CD4-positive, CD25-positive, alpha-beta regulatory T cell (primary cell): ENCODE data around the gene CYP4X1. TPM values are rescaled to one million over a fixed set of nuclear protein-coding genes. Genes with fewer than 3 reads are reported as not detected.
"Not testable (repeated sequence)": the region's sequence is repeated elsewhere in the genome, so short reads cannot be mapped to it uniquely, and the experiment has no call there.

Experiments used
- ATAC-seq, 2 donors: fragments of 150-1000 bp; cut with Tn5 transposase; one replicate each; pipeline ENCODE4 v1.10.0; 2021; ENCODE audit warnings: low read depth in 2 of 2, moderate number of reproducible peaks in 2 of 2, moderate library complexity in 1 of 2
- DNase-seq, 3 donors: peaks; one replicate each; pipeline versions ENCODE4 v3.0.0 to v3.0.0-alpha.2; 2012 to 2022; ENCODE audit warnings: mixed read lengths in 1 of 3
- H3K27ac ChIP-seq: one replicate; pipeline ENCODE4 v1.7.0; 2013; ENCODE audit warnings: mild to moderate bottlenecking, low read length; ENCODE audit not compliant: insufficient read depth, poor library complexity, severe bottlenecking
- H3K27me3 ChIP-seq: one replicate; pipeline ENCODE4 v1.7.0; 2013; ENCODE audit warnings: low read length; ENCODE audit not compliant: control insufficient read depth, insufficient read depth
- H3K36me3 ChIP-seq: one replicate; pipeline ENCODE4 v1.7.0; 2013; ENCODE audit warnings: mild to moderate bottlenecking, low read length, moderate library complexity; ENCODE audit not compliant: control insufficient read depth, insufficient read depth
- H3K4me1 ChIP-seq: 2 replicates; pipeline ENCODE4 v1.7.0; 2013; ENCODE audit warnings: mild to moderate bottlenecking, low read length; ENCODE audit not compliant: insufficient read depth, control insufficient read depth, poor library complexity, severe bottlenecking
- H3K4me3 ChIP-seq: one replicate; pipeline ENCODE4 v1.7.0; 2013; ENCODE audit warnings: low read depth, mild to moderate bottlenecking, low read length, moderate library complexity
- H3K9me3 ChIP-seq, 2 experiments: 1 replicate in 1 of 2; 2 replicates in 1 of 2; pipeline ENCODE4 v1.7.0; 2013; ENCODE audit warnings: low read length in 2 of 2, mild to moderate bottlenecking in 1 of 2, moderate library complexity in 1 of 2; ENCODE audit not compliant: control insufficient read depth in 2 of 2
- H3K27ac Mint-ChIP-seq, 3 donors: one replicate each; pipeline ENCODE4 v1.8.0; 2020 to 2022; ENCODE audit warnings: mild to moderate bottlenecking in 3 of 3, mixed read lengths in 3 of 3, moderate library complexity in 2 of 3
- H3K27me3 Mint-ChIP-seq: one replicate; pipeline ENCODE4 v1.8.0; 2022; ENCODE audit warnings: mild to moderate bottlenecking, mixed read lengths
- H3K36me3 Mint-ChIP-seq: one replicate; pipeline ENCODE4 v1.8.0; 2020; ENCODE audit warnings: mixed read lengths
- H3K4me1 Mint-ChIP-seq, 4 donors: one replicate each; pipeline ENCODE4 v1.8.0; 2020 to 2022; ENCODE audit warnings: mixed read lengths in 4 of 4, mild to moderate bottlenecking in 1 of 4
- H3K4me3 Mint-ChIP-seq, 4 donors: one replicate each; pipeline ENCODE4 v1.8.0; 2020 to 2022; ENCODE audit warnings: mild to moderate bottlenecking in 4 of 4, mixed read lengths in 4 of 4, moderate library complexity in 3 of 4
- H3K9me3 Mint-ChIP-seq, 7 donors: one replicate each; pipeline ENCODE4 v1.8.0; 2020 to 2022; ENCODE audit warnings: mixed read lengths in 7 of 7, mild to moderate bottlenecking in 3 of 7, moderate library complexity in 2 of 7
- polyA plus RNA-seq, 4 donors: library from polyadenylated mRNA; unstranded; fragments of 300-500 nt; fragmentation: Illumina TruSeq; gene quantifications; one replicate each; pipeline ENCODE4 v1.2.3, GENCODE V29; 2021
- total RNA-seq: library from RNA; stranded (reverse); gene quantifications from one replicate; pipeline ENCODE4 v1.2.3, GENCODE V29; 2022

The CYP4X1 gene
- total and polyA plus RNA-seq, 5 donors from 2014 or later, result not detected

DNA sequence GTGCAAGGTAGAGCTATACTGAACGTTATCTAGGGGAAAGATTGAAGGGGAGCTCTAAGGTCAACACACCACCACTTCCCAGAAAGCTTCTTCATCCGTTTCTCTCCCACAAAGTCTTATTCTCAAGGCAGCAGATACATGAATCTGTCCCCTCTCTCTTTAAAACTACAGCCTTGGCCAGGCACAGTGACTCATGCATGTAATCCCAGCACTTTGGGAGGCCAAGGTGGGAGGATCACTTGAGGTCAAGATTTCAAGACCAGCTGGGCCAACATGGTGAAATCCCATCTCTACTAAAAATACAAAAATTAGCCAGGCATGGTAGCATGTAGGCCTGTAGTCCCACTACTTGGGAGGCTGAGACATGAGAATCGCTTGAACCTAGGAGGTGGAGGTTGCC, 8.1 kb downstream of the CYP4X1 start:
- no peak for DNase-seq
- no peak overlapping the region for H3K27ac ChIP-seq

DNA sequence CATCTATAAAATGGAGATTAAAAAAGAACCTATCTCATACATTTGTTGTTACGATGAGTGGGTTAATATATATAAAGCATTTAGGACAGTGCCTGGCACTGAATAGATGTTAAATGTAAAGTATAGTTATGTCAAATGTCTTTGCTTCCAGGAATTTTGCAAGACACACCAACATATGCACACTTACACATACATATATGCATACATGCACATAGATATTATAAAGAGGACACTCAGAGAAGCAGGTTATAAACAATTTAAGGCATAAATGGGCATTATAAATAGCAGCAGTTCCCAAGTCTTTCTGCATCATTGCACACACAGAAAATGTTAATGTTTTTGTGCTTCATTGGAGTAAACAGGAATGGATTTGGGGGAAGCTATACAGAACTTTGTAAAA, 13.3 kb downstream of the CYP4X1 start:
- Mint-ChIP-seq H3K4me1 (no peaks in the 10 kb centered on the region), H3K27ac (no peak overlapping the region), H3K9me3 (peaks cover 0 to 3% (median 0%) of the 10 kb centered on the region in 7 donors), H3K36me3 (no peaks in the 10 kb centered on the region), H3K4me3 (no peak overlapping the region), H3K27me3 (peaks cover 34% of the 10 kb centered on the region)
- peaks cover 4% of the 10 kb centered on the region for H3K27me3 ChIP-seq
- no peak for ATAC-seq
- H3K27ac ChIP-seq, result no peak overlapping the region
- no peak for DNase-seq
- no peaks in the 10 kb centered on the region for H3K4me1 ChIP-seq
- no peak overlapping the region for H3K4me3 ChIP-seq
- H3K9me3 ChIP-seq, result no peaks in the 10 kb centered on the region
- no peaks in the 10 kb centered on the region for H3K36me3 ChIP-seq

More for the DNA sequence above, 8.1 kb downstream of the CYP4X1 start:
- H3K27me3 ChIP-seq, result no peaks in the 10 kb centered on the region
- no peaks in the 10 kb centered on the region for H3K36me3 ChIP-seq
- no peak overlapping the region for H3K4me3 ChIP-seq
- no peak overlapping the region for H3K27ac Mint-ChIP-seq
- H3K4me1 ChIP-seq, result no peaks in the 10 kb centered on the region
- no peak for ATAC-seq
- peaks cover 0 to 3% (median 0%) of the 10 kb centered on the region in 7 donors for H3K9me3 Mint-ChIP-seq
- no peaks in the 10 kb centered on the region for H3K4me1 Mint-ChIP-seq
- H3K4me3 Mint-ChIP-seq, result no peak overlapping the region
- H3K36me3 Mint-ChIP-seq, result no peaks in the 10 kb centered on the region
- H3K9me3 ChIP-seq, result no peaks in the 10 kb centered on the region
- peaks cover 26% of the 10 kb centered on the region for H3K27me3 Mint-ChIP-seq

DNA sequence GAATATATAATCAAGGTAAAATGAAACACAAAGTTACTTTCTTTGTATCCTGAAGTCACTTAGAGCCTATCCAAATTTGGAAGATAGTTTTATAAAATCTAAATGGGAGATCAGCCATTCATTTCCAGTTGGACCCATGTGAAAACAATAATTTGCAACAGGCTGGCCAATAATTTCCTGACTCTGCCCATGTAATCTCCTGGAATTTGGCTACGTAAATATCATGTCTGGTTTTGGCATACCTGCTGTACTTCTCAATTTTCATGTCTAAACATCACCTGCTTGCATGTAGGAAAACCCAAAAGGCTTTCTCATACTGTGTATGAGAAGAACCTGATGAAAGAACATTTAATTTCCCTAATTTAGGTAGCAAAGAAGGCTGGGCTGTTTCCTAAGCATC, 35.9 kb downstream of the CYP4X1 start:
- Histone ChIP-seq H3K4me3 (no peak overlapping the region), H3K27me3 (peaks cover 10% of the 10 kb centered on the region), H3K27ac (no peak overlapping the region), H3K36me3 (no peaks in the 10 kb centered on the region), H3K9me3 (peaks cover 0 to 8% of the 10 kb centered on the region in 2 experiments), H3K4me1 (no peaks in the 10 kb centered on the region)
- Mint-ChIP-seq H3K4me1 (no peaks in the 10 kb centered on the region), H3K27me3 (peaks cover 8% of the 10 kb centered on the region), H3K36me3 (peaks cover 3% of the 10 kb centered on the region), H3K9me3 (peaks cover 0 to 14% (median 3%) of the 10 kb centered on the region in 7 donors), H3K27ac (no peak overlapping the region), H3K4me3 (no peak overlapping the region)
- ATAC-seq (no peak), DNase-seq (no peak)

DNA sequence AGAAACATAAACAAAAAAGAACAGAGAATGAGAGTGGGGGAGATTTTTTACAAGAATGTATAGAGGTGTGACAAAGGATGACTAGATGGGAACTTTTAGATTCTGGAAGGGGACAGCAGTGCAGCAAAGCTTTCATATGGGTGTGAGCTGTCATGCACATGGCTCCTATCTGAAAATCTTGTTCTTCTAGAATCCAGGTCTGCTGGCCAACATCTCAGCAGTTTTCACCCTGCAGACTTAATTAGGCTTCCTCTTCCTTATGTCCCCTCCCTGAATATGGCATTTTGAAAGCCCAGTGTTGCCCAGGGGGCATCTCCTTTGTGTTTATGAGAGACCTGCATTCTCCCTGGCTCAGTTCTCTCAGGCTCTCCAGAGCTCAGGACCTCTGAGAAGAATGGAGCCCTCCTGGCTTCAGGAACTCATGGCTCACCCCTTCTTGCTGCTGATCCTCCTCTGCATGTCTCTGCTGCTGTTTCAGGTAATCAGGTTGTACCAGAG, 43.7 kb downstream of the CYP4X1 start, which contains the start of gene CYP4Z1:
Gene CYP4Z1, plus strand, starts transcription at position 135 of the 498 bp plus-strand sequence. Its CDS starts 260 bp downstream, at position 395.
- no peak for ATAC-seq
- no peaks in the 10 kb centered on the region for H3K9me3 ChIP-seq
- no peak within 1 kb of the TSS for H3K4me3 ChIP-seq
- peaks cover 0 to 1% (median 0%) of the 10 kb centered on the region in 4 donors for H3K4me1 Mint-ChIP-seq
- no peak for DNase-seq
- H3K9me3 Mint-ChIP-seq, result peaks cover 0 to 3% (median 0%) of the 10 kb centered on the region in 7 donors
- H3K27ac ChIP-seq, result no peak within 1 kb of the TSS
- no peak within 1 kb of the TSS for H3K27ac Mint-ChIP-seq
- H3K4me1 ChIP-seq, result no peaks in the 10 kb centered on the region
- H3K36me3 ChIP-seq, result no peaks in the 10 kb centered on the region
- H3K27me3 Mint-ChIP-seq, result peaks cover 15% of the 10 kb centered on the region
- no peaks in the 10 kb centered on the region for H3K27me3 ChIP-seq
- no peaks in the 10 kb centered on the region for H3K36me3 Mint-ChIP-seq
- no peak within 1 kb of the TSS for H3K4me3 Mint-ChIP-seq

DNA sequence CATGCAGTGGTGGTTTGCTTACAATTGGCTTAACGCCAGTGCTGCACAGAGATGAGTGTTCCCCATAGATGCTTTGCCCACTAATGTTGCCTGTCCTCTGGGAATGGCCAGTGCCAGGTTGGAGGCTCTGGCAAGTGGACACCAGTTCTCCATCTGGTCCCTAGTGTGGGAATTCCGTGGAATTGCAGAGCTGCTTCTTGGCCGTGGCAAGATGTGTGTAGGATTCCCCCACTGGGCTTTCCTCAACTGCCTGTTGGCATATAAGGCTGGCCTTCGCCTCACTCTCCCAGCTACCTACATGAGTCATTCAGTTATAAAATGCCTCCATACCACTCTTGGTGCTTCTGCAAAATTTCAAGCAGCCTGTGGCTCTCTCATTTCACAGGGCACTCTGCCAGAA, 45.6 kb downstream of the CYP4X1 start:
- H3K9me3 Mint-ChIP-seq, H3K27me3 ChIP-seq, H3K4me3 Mint-ChIP-seq, H3K4me1 ChIP-seq, H3K27ac ChIP-seq, H3K4me1 Mint-ChIP-seq, H3K36me3 Mint-ChIP-seq, H3K36me3 ChIP-seq, H3K27me3 Mint-ChIP-seq, H3K9me3 ChIP-seq, ATAC-seq, H3K27ac Mint-ChIP-seq, H3K4me3 ChIP-seq, DNase-seq: not testable (repeated sequence)

DNA sequence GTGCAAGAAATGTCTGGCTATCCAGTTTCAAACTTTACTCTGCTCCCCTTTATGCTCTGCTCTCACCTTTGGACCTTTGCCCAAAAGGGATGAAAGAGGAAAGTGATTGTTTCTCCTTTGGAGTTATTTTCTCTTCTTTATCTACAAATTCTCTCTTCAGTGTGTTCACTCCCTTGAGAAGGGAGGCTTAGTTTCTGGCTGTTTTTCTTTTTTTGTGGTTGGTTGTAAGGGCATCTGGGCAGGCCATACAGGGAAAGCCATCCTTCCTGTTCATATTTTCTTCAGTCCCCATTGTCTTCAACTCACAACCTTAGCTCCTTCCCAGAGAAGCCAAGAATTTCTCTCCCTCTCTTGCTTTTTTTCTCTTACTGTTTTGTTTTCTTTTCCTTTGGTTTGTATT, 46.0 kb downstream of the CYP4X1 start:
- not testable (repeated sequence) for H3K4me1 ChIP-seq, ATAC-seq, H3K9me3 Mint-ChIP-seq, H3K4me1 Mint-ChIP-seq, H3K27me3 Mint-ChIP-seq, H3K36me3 ChIP-seq, H3K27ac Mint-ChIP-seq, H3K9me3 ChIP-seq, H3K36me3 Mint-ChIP-seq, H3K4me3 Mint-ChIP-seq, DNase-seq, H3K27me3 ChIP-seq, H3K4me3 ChIP-seq, H3K27ac ChIP-seq

DNA sequence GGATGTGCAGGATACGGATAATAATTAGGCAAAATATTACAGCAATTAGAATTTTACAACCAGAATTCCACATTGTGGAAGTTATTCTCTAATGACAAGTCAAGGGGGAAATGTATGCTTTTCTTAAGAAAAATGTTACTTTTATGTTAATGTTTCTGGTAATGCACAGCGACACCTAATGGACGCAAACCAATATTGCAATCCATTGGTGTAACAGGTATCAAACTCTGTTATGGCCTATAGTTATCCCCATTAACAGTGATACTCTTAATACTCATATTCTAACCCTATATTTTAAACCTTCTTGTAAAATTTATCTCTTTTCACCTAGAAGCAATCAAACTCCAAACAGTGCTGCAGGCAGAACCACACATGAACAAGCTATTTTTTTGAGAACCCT, 65.9 kb downstream of the CYP4X1 start:
- ATAC-seq, H3K36me3 Mint-ChIP-seq, H3K27ac Mint-ChIP-seq, H3K27ac ChIP-seq, H3K9me3 Mint-ChIP-seq, H3K4me3 ChIP-seq, H3K4me1 Mint-ChIP-seq, H3K36me3 ChIP-seq, H3K27me3 ChIP-seq, H3K4me3 Mint-ChIP-seq, H3K4me1 ChIP-seq, H3K9me3 ChIP-seq, H3K27me3 Mint-ChIP-seq: not testable (repeated sequence)
- peak; percentile 2 to 28 (median 12) for DNase-seq

DNA sequence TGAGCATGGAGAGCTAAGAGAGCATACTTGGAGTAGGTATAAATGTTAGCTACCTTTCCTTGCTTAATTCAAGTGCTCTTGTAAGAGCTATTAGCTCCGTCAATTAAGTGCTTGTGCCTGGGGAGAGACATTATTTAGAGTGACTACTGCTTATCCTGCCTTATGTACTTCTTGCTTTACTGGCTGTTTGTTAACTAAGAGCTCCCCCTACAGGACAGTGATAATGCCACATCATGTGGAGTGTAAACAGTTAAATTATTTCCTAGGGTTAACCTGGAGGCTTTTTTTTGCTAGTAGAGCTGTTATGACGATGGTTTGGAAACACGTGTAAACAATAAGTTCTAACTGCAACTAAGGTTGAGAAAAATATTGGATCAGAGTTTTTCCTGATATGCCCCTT, 68.0 kb downstream of the CYP4X1 start:
- not testable (repeated sequence) for H3K4me1 ChIP-seq, H3K27ac ChIP-seq, H3K9me3 ChIP-seq, H3K27ac Mint-ChIP-seq, H3K4me3 Mint-ChIP-seq, H3K4me3 ChIP-seq, DNase-seq, H3K27me3 Mint-ChIP-seq, ATAC-seq, H3K4me1 Mint-ChIP-seq, H3K27me3 ChIP-seq, H3K36me3 Mint-ChIP-seq, H3K9me3 Mint-ChIP-seq, H3K36me3 ChIP-seq
